HCT116 (cell line): ENCODE results near the gene SLC37A3. TPM values are rescaled to one million over a fixed set of nuclear protein-coding genes. Genes with fewer than 3 reads are reported as not detected.
"Not testable (repeated sequence)": the region's sequence is repeated elsewhere in the genome, so short reads cannot be mapped to it uniquely, and the experiment has no call there.

Source experiments
- ATAC-seq: fragments of 200-7000 bp; cut with Tn5 transposase; 2 replicates; pipeline ENCODE4 v1.9.1; 2020; ENCODE audit warnings: mild to moderate bottlenecking, moderate library complexity
- BruUV-seq: library from RNA; stranded (reverse); fragments of 400-500 nt; replicated peaks from 2 replicates; lab custom pipeline; 2021; lab: Mats Ljungman, UMichigan
- CTCF ChIA-PET: fragments of 300-600 bp; sonication (Branson Sonifier 250); formaldehyde crosslinking; loops from one replicate; lab custom pipeline; 2021; ENCODE audit warnings: antibody characterized with exemption; lab: Charles Lee
- POLR2A ChIA-PET: fragments of 300-600, 350-600 bp; sonication (Branson Sonifier 250); formaldehyde crosslinking; loops from one replicate; lab custom pipeline; 2021; ENCODE audit warnings: antibody characterized with exemption; lab: Charles Lee
- RAD21 ChIA-PET, 2 experiments: fragments of 300-600 bp; sonication (Branson Sonifier 250); formaldehyde crosslinking; loops; one replicate each; lab custom pipeline; 2023; ENCODE audit warnings: low total read pairs in 2 of 2; ENCODE audit not compliant: uncharacterized antibody in 2 of 2, unreplicated experiment in 2 of 2, low non-redundant PET in 1 of 2; lab: Charles Lee
- DNase-seq: peaks from one replicate; pipeline ENCODE4 v3.0.0-alpha.2; 2010; ENCODE audit warnings: low read depth, low spot score
- H2AFZ ChIP-seq: fragments of 200-600 bp; shearing (Covaris generic), sonication (generic); 2 replicates; pipeline ENCODE4 v1.6.1; 2017; ENCODE audit warnings: low read depth, mixed run types, mixed read lengths, antibody characterized with exemption, low read length; ENCODE audit not compliant: poor library complexity, severe bottlenecking
- H3K27ac ChIP-seq: 2 replicates; pipeline ENCODE4 v1.5.1; 2012; ENCODE audit warnings: low read depth, low read length
- H3K27me3 ChIP-seq: fragments of 200-600 bp; sonication (generic); 2 replicates; pipeline ENCODE4 v1.6.1; 2016; ENCODE audit warnings: mixed run types, low read length, mixed read lengths; ENCODE audit not compliant: insufficient read depth
- H3K36me3 ChIP-seq, 2 experiments: fragments of 200-500 bp in 1 of 2; fragments of 200-600 bp in 1 of 2; sonication (Bioruptor generic) in 1 of 2; sonication (generic) in 1 of 2; 2 replicates each; pipeline versions ENCODE4 v1.5.1 to v1.6.1; 2014 to 2016; ENCODE audit warnings: low read length in 2 of 2, inconsistent platforms in 1 of 2, mixed read lengths in 1 of 2, mixed run types in 1 of 2; ENCODE audit not compliant: insufficient read depth in 2 of 2, control insufficient read depth in 1 of 2
- H3K4me1 ChIP-seq, 2 experiments: fragments of 200-600 bp in 1 of 2; sonication (generic) in 1 of 2; 2 replicates each; pipeline versions ENCODE4 v1.5.1 to v1.6.1; 2012 to 2017; ENCODE audit warnings: low read length in 2 of 2, inconsistent platforms in 1 of 2, mild to moderate bottlenecking in 1 of 2, mixed read lengths in 1 of 2, mixed run types in 1 of 2, moderate library complexity in 1 of 2; ENCODE audit not compliant: insufficient read depth in 2 of 2, control insufficient read depth in 1 of 2
- H3K4me2 ChIP-seq: fragments of 200-600 bp; sonication (generic); 2 replicates; pipeline ENCODE4 v1.6.1; 2017; ENCODE audit warnings: mixed run types, low read length, mixed read lengths
- H3K4me3 ChIP-seq, 2 experiments: fragments of 200-600 bp in 1 of 2; sonication (generic) in 1 of 2; replicated peaks in 1 of 2; 2 replicates each; pipeline ENCODE4 v1.5.1; 2011 to 2016; ENCODE audit warnings: low read length in 2 of 2, control low read depth in 1 of 2, low read depth in 1 of 2, mild to moderate bottlenecking in 1 of 2, mixed read lengths in 1 of 2, mixed run types in 1 of 2
- H3K79me2 ChIP-seq: fragments of 200-600 bp; sonication (generic); 2 replicates; pipeline ENCODE4 v1.6.1; 2017; ENCODE audit warnings: mild to moderate bottlenecking, mixed run types, low read length, moderate library complexity, mixed read lengths; ENCODE audit not compliant: insufficient read depth
- H3K9ac ChIP-seq: fragments of 200-600 bp; sonication (generic); 2 replicates; pipeline ENCODE4 v1.6.1; 2016; ENCODE audit warnings: low read length, mixed read lengths
- H3K9me2 ChIP-seq: fragments of 200-600 bp; sonication (generic), shearing (Covaris generic); 2 replicates; pipeline ENCODE4 v1.6.1; 2017; ENCODE audit warnings: mixed run types, mild to moderate bottlenecking, moderate library complexity; ENCODE audit not compliant: insufficient read depth
- H3K9me3 ChIP-seq, 2 experiments: fragments of 200-500 bp in 1 of 2; fragments of 200-600 bp in 1 of 2; sonication (Bioruptor generic) in 1 of 2; sonication (generic) in 1 of 2; 2 replicates each; pipeline ENCODE4 v1.6.1; 2014 to 2017; ENCODE audit warnings: low read length in 2 of 2, mixed read lengths in 2 of 2, inconsistent platforms in 1 of 2, low read depth in 1 of 2, mild to moderate bottlenecking in 1 of 2, mixed run types in 1 of 2, moderate library complexity in 1 of 2; ENCODE audit not compliant: control insufficient read depth in 1 of 2, insufficient read depth in 1 of 2
- H4K20me1 ChIP-seq: fragments of 200-600 bp; sonication (generic), shearing (Covaris generic); 2 replicates; pipeline ENCODE4 v1.6.1; 2017; ENCODE audit warnings: mixed run types, mild to moderate bottlenecking, moderate library complexity; ENCODE audit not compliant: insufficient read depth
- CBX3 ChIP-seq: IDR thresholded peaks from 2 replicates; pipeline ENCODE4 v1.6.1; 2012; ENCODE audit warnings: low read depth
- FOSL1 ChIP-seq: IDR thresholded peaks from 2 replicates; pipeline ENCODE4 v1.6.1; 2012; ENCODE audit warnings: low read depth
- JUND ChIP-seq: IDR thresholded peaks from 2 replicates; pipeline ENCODE4 v1.6.1; 2012
- POLR2A ChIP-seq: IDR thresholded peaks from 2 replicates; pipeline ENCODE4 v1.7.0; 2011; ENCODE audit warnings: borderline replicate concordance; ENCODE audit not compliant: insufficient read depth, insufficient read length; ENCODE audit errors: extremely low read depth
- POLR2AphosphoS5 ChIP-seq: IDR thresholded peaks from 2 replicates; pipeline ENCODE4 v1.6.1; 2011; ENCODE audit warnings: mild to moderate bottlenecking, low read depth, low read length, moderate library complexity
- RAD21 ChIP-seq: IDR thresholded peaks from 2 replicates; pipeline ENCODE4 v1.6.1; 2012; ENCODE audit warnings: low read depth, mild to moderate bottlenecking
- SRF ChIP-seq: IDR thresholded peaks from 2 replicates; pipeline ENCODE4 v1.6.1; 2012; ENCODE audit warnings: low read depth
- ZNF274 ChIP-seq: fragments of 200-500 bp; sonication (Bioruptor generic); IDR thresholded peaks from 2 replicates; pipeline ENCODE4 v1.6.1; 2014; ENCODE audit warnings: mild to moderate bottlenecking, low read depth, low read length, inconsistent platforms
- intact Hi-C: fragments of 100-400 bp; cut with micrococcal nuclease; formaldehyde crosslinking; loops from 2 replicates; pipeline ENCODE4 v1.10.0; 2022
- total RNA-seq: library from RNA; stranded (reverse); gene quantifications from one replicate; pipeline ENCODE4 v1.2.1, GENCODE V29; 2021; ENCODE audit not compliant: unreplicated experiment
- TF ChIP-seq, protein P1 (sequence below), 3 experiments: fragments of 200-600 bp in 1 of 3; sonication (generic) in 1 of 3; IDR thresholded peaks in 2 of 3; conservative IDR thresholded peaks in 1 of 3; 2 replicates each; pipeline ENCODE4 v1.5.1; 2012 to 2017; ENCODE audit warnings: low read depth in 2 of 3, low read length in 2 of 3, antibody characterized with exemption in 1 of 3, borderline replicate concordance in 1 of 3, control low read depth in 1 of 3, mild to moderate bottlenecking in 1 of 3, mixed read lengths in 1 of 3, mixed run types in 1 of 3, moderate library complexity in 1 of 3; ENCODE audit not compliant: insufficient read depth in 1 of 3
- TF ChIP-seq, protein P2 (sequence below): IDR thresholded peaks from 2 replicates; pipeline ENCODE4 v1.6.1; 2012

SLC37A3 gene
- total RNA-seq, 1 experiment from 2014 or later, result 41.8 TPM

DNA sequence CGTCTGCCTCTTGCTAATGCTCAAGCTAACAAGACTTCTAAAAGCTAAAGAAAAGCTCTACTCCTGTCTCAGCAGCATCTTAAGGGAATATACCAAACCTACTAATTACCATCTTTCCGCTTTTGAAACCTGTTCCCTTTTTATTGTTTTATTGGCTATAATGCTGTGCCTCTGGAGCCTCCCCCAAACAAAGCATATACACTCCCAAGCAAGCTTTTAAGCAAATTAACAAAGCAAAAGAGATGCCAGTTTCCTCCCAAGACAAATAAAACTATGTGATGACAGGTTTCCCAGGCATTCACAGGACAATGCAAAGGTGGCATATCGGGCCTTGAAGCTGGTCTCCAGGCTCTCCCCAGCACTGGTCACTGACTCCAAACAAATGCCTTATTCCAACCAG is 52.9 kb downstream of the SLC37A3 start (continued):
- no peak for TF ChIP-seq JUND
- TF ChIP-seq POLR2AphosphoS5, result no peak
- TF ChIP-seq, protein P1, sequence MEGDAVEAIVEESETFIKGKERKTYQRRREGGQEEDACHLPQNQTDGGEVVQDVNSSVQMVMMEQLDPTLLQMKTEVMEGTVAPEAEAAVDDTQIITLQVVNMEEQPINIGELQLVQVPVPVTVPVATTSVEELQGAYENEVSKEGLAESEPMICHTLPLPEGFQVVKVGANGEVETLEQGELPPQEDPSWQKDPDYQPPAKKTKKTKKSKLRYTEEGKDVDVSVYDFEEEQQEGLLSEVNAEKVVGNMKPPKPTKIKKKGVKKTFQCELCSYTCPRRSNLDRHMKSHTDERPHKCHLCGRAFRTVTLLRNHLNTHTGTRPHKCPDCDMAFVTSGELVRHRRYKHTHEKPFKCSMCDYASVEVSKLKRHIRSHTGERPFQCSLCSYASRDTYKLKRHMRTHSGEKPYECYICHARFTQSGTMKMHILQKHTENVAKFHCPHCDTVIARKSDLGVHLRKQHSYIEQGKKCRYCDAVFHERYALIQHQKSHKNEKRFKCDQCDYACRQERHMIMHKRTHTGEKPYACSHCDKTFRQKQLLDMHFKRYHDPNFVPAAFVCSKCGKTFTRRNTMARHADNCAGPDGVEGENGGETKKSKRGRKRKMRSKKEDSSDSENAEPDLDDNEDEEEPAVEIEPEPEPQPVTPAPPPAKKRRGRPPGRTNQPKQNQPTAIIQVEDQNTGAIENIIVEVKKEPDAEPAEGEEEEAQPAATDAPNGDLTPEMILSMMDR (IDR thresholded peaks at IDR 0.05 in 2 of 3, conservative IDR thresholded peaks at IDR 0.05 in 1 of 3; ENCODE audit: borderline replicate concordance in 1 of 3, insufficient read depth in 1 of 3, low read depth in 2 of 3, low read length in 2 of 3), result no peak
- TF ChIP-seq RAD21, result no peak
- TF ChIP-seq, protein P2, sequence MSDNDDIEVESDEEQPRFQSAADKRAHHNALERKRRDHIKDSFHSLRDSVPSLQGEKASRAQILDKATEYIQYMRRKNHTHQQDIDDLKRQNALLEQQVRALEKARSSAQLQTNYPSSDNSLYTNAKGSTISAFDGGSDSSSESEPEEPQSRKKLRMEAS, result no peak
- TF ChIP-seq FOSL1, result no peak
- TF ChIP-seq SRF, result no peak
- no peak for TF ChIP-seq POLR2A
- TF ChIP-seq CBX3, result no peak
- TF ChIP-seq, all 23 proteins: peak for 0

DNA sequence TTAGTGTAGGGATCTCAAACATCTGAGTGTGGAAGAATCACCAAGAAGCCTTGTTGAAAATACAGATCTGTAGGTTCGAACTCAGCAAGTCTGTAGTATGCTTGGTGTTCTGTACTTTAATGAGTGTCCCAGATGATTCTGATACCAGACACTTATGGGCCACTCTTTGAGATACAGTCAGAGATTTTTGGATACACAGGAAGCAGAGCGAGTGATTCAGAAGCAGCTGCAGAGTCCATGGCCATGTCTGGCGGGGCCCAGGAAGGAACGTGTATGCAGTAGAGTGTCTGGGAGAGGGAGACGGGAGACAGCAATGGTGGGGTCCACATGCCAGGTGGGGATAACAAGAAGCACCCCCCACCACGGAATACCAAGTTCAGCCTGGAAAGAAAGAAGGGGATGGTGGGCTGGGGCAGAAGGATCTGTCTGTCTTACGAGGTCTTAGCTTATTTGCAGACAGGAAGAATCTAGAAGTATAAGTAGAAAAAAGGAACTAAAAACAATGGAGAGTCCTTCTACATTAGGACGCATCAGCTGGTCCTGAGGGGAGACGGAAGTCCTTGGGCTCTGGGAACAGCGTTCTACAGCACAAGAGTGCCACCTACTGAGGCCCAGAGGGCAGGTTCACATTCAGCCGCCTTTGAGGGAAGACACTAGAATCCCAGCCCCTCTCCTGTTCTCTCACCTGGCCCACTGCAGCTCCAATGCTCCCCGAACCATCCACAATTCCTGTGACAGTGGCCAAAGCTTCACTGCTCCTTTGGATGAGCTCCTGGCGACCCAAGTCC is 55.4 kb downstream of the SLC37A3 start:
- no TSS peak for BruUV-seq
- ChIA-PET CTCF (interaction anchor here (1.1 to 1.8 kb wide), 2 partner anchors 177 to 337 kb away, joined by 3 to 6 read pairs; no protein-coding TSS in a partner anchor), RAD21 (no interaction called here), POLR2A (no interaction called here)
- no peaks in the 10 kb centered on the region for H3K9me3 ChIP-seq
- H4K20me1 ChIP-seq, result no peaks in the 10 kb centered on the region
- H3K4me2 ChIP-seq, result no peak overlapping the region
- DNase-seq (peak; percentile 8), ATAC-seq (peak; percentile 76)
- peaks cover 10 to 20% of the 10 kb centered on the region in 2 experiments; a peak in 3 of 4 replicates for H3K36me3 ChIP-seq
- no peaks in the 10 kb centered on the region for H3K27me3 ChIP-seq
- H2AFZ ChIP-seq, result no peak overlapping the region
- intact Hi-C loops, result loop anchor here (1.0 kb wide), 1 partner anchor 339 kb away; no protein-coding TSS in a partner anchor
- H3K4me3 ChIP-seq, result no peak overlapping the region
- no peaks in the 10 kb centered on the region for H3K4me1 ChIP-seq
- no peak overlapping the region for H3K9ac ChIP-seq
- no peak overlapping the region for H3K27ac ChIP-seq
- no peaks in the 10 kb centered on the region for H3K9me2 ChIP-seq
- no peaks in the 10 kb centered on the region for H3K79me2 ChIP-seq
- TF ChIP-seq ZNF274, result no peak
- no peak for TF ChIP-seq FOSL1
- TF ChIP-seq POLR2AphosphoS5, result no peak
- TF ChIP-seq RAD21, result peak; percentile 66
- TF ChIP-seq, protein P1 (IDR thresholded peaks at IDR 0.05 in 2 of 3, conservative IDR thresholded peaks at IDR 0.05 in 1 of 3; ENCODE audit: borderline replicate concordance in 1 of 3, insufficient read depth in 1 of 3, low read depth in 2 of 3, low read length in 2 of 3), result peak; percentile 10 to 45 (median 37); a peak in 4 of 6 replicates

DNA sequence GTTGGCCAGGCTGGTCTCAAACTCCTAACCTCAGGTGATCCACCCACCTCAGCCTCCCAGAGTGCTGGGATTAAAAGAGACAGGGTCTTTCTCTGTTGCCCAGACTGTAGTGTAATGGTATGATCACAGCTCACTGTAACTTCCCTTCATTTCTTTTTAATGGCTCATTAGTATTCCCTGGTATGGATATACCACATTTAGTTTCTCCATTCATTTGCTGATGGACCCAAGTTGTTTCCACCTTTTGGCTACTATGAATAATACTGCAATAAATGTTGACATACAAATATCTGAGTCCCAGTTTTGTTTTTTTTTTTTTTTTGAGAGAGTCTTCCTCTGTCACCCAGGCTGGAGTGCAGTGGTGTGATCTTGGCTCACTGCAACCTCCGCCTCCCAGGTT is 59.4 kb downstream of the SLC37A3 start:
- RAD21 ChIA-PET, result not testable (repeated sequence)

More for the DNA sequence above, 59.4 kb downstream of the SLC37A3 start:
- H3K9me3 ChIP-seq, DNase-seq, H3K9me2 ChIP-seq, CTCF ChIA-PET, H4K20me1 ChIP-seq, BruUV-seq, H3K79me2 ChIP-seq, H2AFZ ChIP-seq, intact Hi-C loops, H3K4me2 ChIP-seq, POLR2A ChIA-PET, ATAC-seq, H3K27me3 ChIP-seq, H3K9ac ChIP-seq, H3K4me1 ChIP-seq, H3K27ac ChIP-seq, H3K4me3 ChIP-seq: not testable (repeated sequence)
- H3K36me3 ChIP-seq, result peaks cover 13 to 33% of the 10 kb centered on the region in 2 experiments
